ENCODE measurements around the gene ADGRB3.

DNA sequence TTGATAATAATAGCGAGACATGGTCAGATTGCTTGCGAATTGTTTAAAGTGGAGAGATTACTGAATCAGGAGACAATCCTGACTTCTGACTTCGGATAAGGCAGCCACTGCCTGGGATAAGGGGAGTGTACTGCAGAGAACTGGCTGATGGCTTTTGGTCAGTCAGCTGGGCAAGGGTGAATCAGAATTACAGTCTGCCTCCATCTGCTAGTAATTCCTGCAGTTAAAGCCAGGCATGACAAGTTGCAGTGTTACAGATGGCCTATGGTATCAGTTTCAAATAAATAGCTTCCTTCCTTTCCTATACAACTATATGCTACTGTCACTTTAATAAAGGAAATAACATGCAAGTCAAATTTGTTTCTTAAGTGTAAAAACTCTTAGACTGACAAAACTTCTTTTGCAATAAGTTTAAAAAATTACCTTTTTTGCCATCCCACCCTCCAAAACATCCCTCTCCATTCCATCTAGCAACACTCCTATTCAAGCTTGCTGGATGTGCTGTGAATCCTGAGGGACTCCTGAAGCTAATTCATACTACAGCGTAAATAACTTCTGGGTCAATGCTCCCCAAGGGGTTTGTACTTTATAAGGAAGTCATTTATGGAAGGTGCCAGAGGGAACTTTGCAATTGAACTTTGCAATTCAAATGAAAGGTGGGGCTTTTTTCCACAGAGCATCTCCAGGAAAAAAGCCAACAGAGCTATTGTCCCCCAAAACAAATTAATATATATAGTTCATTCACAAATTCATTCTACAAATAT is 245.2 kb downstream of the ADGRB3 start:
- no peak for TF ChIP-seq POLR2A (IDR thresholded peaks at IDR 0.05; ENCODE audit: low read length)
- no peak for TF ChIP-seq GATA1 (IDR thresholded peaks at IDR 0.05; ENCODE audit: low read depth, low read length)
